Endothelial cell of umbilical vein (primary cell): Measurements from ENCODE around the gene CCDC107. TPM values are rescaled to one million over a fixed set of nuclear protein-coding genes. Genes with fewer than 3 reads are reported as not detected.

Experiments used
- BruUV-seq: library from RNA; stranded (reverse); fragments of 400-500 nt; replicated peaks from 2 replicates; lab custom pipeline; 2021; lab: Mats Ljungman, UMichigan
- CTCF ChIA-PET: fragments of 300-600, 350-600 bp; sonication (Branson Sonifier 250); formaldehyde crosslinking; loops from one replicate; lab custom pipeline; 2021; ENCODE audit warnings: antibody characterized with exemption, inconsistent platforms; lab: Charles Lee
- POLR2A ChIA-PET: fragments of 300-600, 350-600 bp; sonication (Branson Sonifier 250); formaldehyde crosslinking; loops from one replicate; lab custom pipeline; 2021; ENCODE audit warnings: antibody characterized with exemption, inconsistent platforms; lab: Charles Lee
- DNase-seq: peaks from one replicate; pipeline ENCODE4 v3.0.0-alpha.2; 2011; ENCODE audit warnings: low read depth, low spot score
- FAIRE-seq: peaks from 2 replicates; lab custom pipeline; 2011; peaks lifted over from hg19 to GRCh38; lab: Jason Lieb, UNC
- H2AFZ ChIP-seq: 2 replicates; pipeline ENCODE4 v1.6.0; 2012; ENCODE audit warnings: low read depth, low read length, control low read depth, inconsistent platforms
- H3K27ac ChIP-seq: 2 replicates; pipeline ENCODE4 v1.5.1; 2011; ENCODE audit warnings: low read depth, mild to moderate bottlenecking, control low read depth, low read length, moderate library complexity; ENCODE audit not compliant: insufficient read depth
- H3K27me3 ChIP-seq, 2 experiments: 2 replicates each; pipeline versions ENCODE4 v1.6.0 to v1.6.1; 2011; ENCODE audit warnings: low read length in 2 of 2, mixed read lengths in 1 of 2; ENCODE audit not compliant: control insufficient read depth in 2 of 2, insufficient read depth in 2 of 2
- H3K36me3 ChIP-seq, 2 experiments: 2 replicates in 1 of 2; 3 replicates in 1 of 2; pipeline ENCODE4 v1.5.1; 2011; ENCODE audit warnings: low read length in 2 of 2, mild to moderate bottlenecking in 1 of 2, moderate library complexity in 1 of 2; ENCODE audit not compliant: control insufficient read depth in 2 of 2, insufficient read depth in 2 of 2; ENCODE audit errors: extremely low read depth in 1 of 2
- H3K4me1 ChIP-seq: 3 replicates; pipeline ENCODE4 v1.5.1; 2011; ENCODE audit warnings: mild to moderate bottlenecking, low read length; ENCODE audit not compliant: control insufficient read depth, insufficient read depth; ENCODE audit errors: extremely low read depth
- H3K4me2 ChIP-seq: 2 replicates; pipeline ENCODE4 v1.6.1; 2011; ENCODE audit warnings: low read length, control low read depth, mixed read lengths; ENCODE audit not compliant: insufficient read depth
- H3K4me3 ChIP-seq, 3 experiments: fragments of 200-600 bp in 1 of 3; sonication (generic), shearing (Covaris generic) in 1 of 3; replicated peaks in 1 of 3; 2 replicates each; pipeline ENCODE4 v1.5.1; 2011 to 2016; ENCODE audit warnings: control low read depth in 3 of 3, low read length in 3 of 3, mild to moderate bottlenecking in 2 of 3, inconsistent platforms in 1 of 3, low read depth in 1 of 3, moderate library complexity in 1 of 3; ENCODE audit not compliant: insufficient read depth in 1 of 3
- H3K79me2 ChIP-seq: 2 replicates; pipeline ENCODE4 v1.6.0; 2012; ENCODE audit warnings: low read length, inconsistent platforms; ENCODE audit not compliant: control insufficient read depth, insufficient read depth
- H3K9ac ChIP-seq: replicated peaks from 2 replicates; pipeline ENCODE3; 2011; ENCODE audit warnings: low read length, control low read depth; ENCODE audit not compliant: insufficient read depth; ENCODE audit errors: extremely low read depth
- H3K9me1 ChIP-seq: replicated peaks from 3 replicates; pipeline ENCODE4 v1.6.0; 2011; ENCODE audit warnings: mild to moderate bottlenecking, low read length; ENCODE audit not compliant: control insufficient read depth, insufficient read depth; ENCODE audit errors: extremely low read depth
- H3K9me3 ChIP-seq: replicated peaks from 2 replicates; pipeline ENCODE4 v1.5.1; 2012; ENCODE audit warnings: low read length, inconsistent platforms; ENCODE audit not compliant: control insufficient read depth, insufficient read depth
- H4K20me1 ChIP-seq: replicated peaks from 2 replicates; pipeline ENCODE3; 2011; ENCODE audit warnings: mild to moderate bottlenecking, low read length; ENCODE audit not compliant: control insufficient read depth, insufficient read depth; ENCODE audit errors: extremely low read depth
- EZH2 ChIP-seq: IDR thresholded peaks from 2 replicates; pipeline ENCODE4 v1.6.1; 2012; ENCODE audit warnings: borderline replicate concordance, low read depth, mild to moderate bottlenecking, moderate library complexity, low read length, inconsistent platforms; ENCODE audit not compliant: severe bottlenecking
- FOS ChIP-seq: IDR thresholded peaks from 2 replicates; pipeline ENCODE4 v1.6.1; 2011; ENCODE audit warnings: mild to moderate bottlenecking, low read length, moderate library complexity, borderline replicate concordance; ENCODE audit not compliant: insufficient read depth
- GATA2 ChIP-seq: IDR thresholded peaks from 2 replicates; pipeline ENCODE4 v1.7.0; 2011; ENCODE audit warnings: low read depth, mild to moderate bottlenecking, moderate library complexity, mixed read lengths, low read length; ENCODE audit not compliant: insufficient read length, insufficient read depth
- JUN ChIP-seq: IDR thresholded peaks from 2 replicates; pipeline ENCODE4 v1.6.1; 2011; ENCODE audit warnings: borderline replicate concordance, low read depth; ENCODE audit not compliant: insufficient read length, insufficient read depth
- MYC ChIP-seq: IDR thresholded peaks from one replicate; pipeline ENCODE4 v1.6.1; 2011; ENCODE audit warnings: mild to moderate bottlenecking, low read depth, low read length
- POLR2A ChIP-seq: IDR thresholded peaks from 2 replicates; pipeline ENCODE4 v1.6.1; 2012; ENCODE audit warnings: low read depth, mild to moderate bottlenecking, control low read depth, low read length
- POLR2AphosphoS5 ChIP-seq: IDR thresholded peaks from 2 replicates; pipeline ENCODE4 v1.6.1; 2012; ENCODE audit warnings: low read depth, mild to moderate bottlenecking, control low read depth, low read length, moderate library complexity; ENCODE audit not compliant: insufficient read depth
- dilution Hi-C: fragments of 300-500 bp; cut with MboI; formaldehyde crosslinking; loops from one replicate; pipeline ENCODE4 v1.15.0; 2019; ENCODE audit warnings: low sequenced_read_pairs; ENCODE audit not compliant: extremely low pct_ligation_motif_present
- intact Hi-C: fragments of 100-400 bp; cut with micrococcal nuclease; formaldehyde crosslinking; loops from one replicate; pipeline ENCODE4 v1.10.0; 2022
- polyA plus RNA-seq, 4 experiments: library from polyadenylated mRNA; depleted of rRNA in 3 of 4; stranded (reverse) in 3 of 4; unstranded in 1 of 4; fragments of >200 nt; gene quantifications; 2 replicates each; pipeline versions ENCODE4 v1.2.1 to v1.2.3, GENCODE V29; 2011 to 2012; ENCODE audit warnings: missing spikeins in 1 of 4
- total RNA-seq: library from RNA; stranded (reverse); gene quantifications from 2 replicates; pipeline ENCODE4 v1.2.3, GENCODE V29; 2021
- TF ChIP-seq, protein P1 (sequence below): IDR thresholded peaks from 2 replicates; pipeline ENCODE4 v1.6.1; 2011; ENCODE audit not compliant: insufficient read depth, insufficient read length

CCDC107 gene
- total and polyA plus RNA-seq, 2 donors (not counting 3 experiments of a cell fraction or from before 2014, with no cell fraction given): 13.2 to 16.0 TPM

DNA sequence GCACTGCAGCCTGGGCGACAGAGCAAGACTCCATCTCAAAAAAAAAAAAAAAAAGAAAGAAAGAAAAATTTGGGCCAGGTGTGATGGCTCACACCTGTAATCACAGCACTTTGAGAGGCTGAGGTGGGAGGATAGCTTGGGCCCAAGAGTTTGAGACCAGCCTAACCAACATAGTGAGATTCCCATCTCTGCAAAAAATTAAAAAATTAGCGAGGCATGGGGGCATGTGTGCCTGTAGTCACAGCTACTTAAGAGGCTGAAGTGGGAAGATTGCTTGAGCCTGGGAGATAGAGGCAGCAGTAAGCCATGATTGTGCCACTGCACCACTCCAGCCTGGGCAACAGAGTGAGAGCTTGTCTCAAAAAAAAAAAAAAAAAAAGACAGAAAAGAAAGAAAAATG, 4.5 kb upstream of the CCDC107 start:
- Histone ChIP-seq H3K9me1 (no peaks in the 10 kb centered on the region), H3K27me3 (peaks cover 0 to 2% of the 10 kb centered on the region in 2 experiments), H3K9me3 (no peaks in the 10 kb centered on the region), H3K36me3 (no peaks in the 10 kb centered on the region), H3K4me3 (no peak overlapping the region), H3K4me1 (no peaks in the 10 kb centered on the region), H3K79me2 (no peaks in the 10 kb centered on the region), H2AFZ (no peak overlapping the region), H3K27ac (no peak overlapping the region), H4K20me1 (no peaks in the 10 kb centered on the region), H3K9ac (no peak overlapping the region), H3K4me2 (no peak overlapping the region)
- ChIA-PET POLR2A (no interaction called here), CTCF (interaction anchor here (1.5 kb wide), 1 partner anchor 43 kb away, joined by 3 read pairs; no protein-coding TSS in a partner anchor)
- FAIRE-seq (no peak), DNase-seq (no peak)
- TF ChIP-seq JUN (no peak), POLR2AphosphoS5 (no peak), GATA2 (no peak), FOS (no peak), MYC (no peak), EZH2 (no peak)
- TF ChIP-seq, protein P1, sequence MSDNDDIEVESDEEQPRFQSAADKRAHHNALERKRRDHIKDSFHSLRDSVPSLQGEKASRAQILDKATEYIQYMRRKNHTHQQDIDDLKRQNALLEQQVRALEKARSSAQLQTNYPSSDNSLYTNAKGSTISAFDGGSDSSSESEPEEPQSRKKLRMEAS: no peak
- dilution Hi-C loops (no loop called here), intact Hi-C loops (no loop called here)
- BruUV-seq: no TSS peak

DNA sequence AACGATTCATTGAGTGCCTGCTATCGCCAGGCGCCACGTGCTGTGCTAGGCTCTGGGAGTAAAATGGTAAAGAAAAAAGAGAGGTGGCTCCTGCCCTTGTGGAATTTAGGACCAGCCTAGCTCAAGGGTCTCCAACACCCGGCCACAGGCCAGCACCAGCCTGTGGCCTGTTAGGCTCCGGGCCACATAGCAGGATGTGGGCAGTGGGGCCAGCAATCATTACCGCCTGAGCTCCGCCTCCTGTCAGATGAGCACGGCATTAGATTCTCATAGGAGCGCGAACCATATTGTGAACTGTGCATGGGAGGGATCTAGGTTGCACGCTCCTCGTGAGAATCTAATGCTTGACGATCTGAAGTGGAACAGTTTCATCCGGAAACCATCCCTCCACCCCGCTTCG, 1.7 kb upstream of the CCDC107 start:
- Histone ChIP-seq H3K9me3 (no peaks in the 10 kb centered on the region), H2AFZ (no peak overlapping the region), H3K27me3 (no peaks in the 10 kb centered on the region), H3K4me2 (no peak overlapping the region), H3K9me1 (no peaks in the 10 kb centered on the region), H3K36me3 (peaks cover 0 to 8% of the 10 kb centered on the region in 2 experiments), H4K20me1 (no peaks in the 10 kb centered on the region), H3K4me1 (peaks cover 9% of the 10 kb centered on the region), H3K4me3 (no peak overlapping the region), H3K27ac (no peak overlapping the region), H3K79me2 (peaks cover 4% of the 10 kb centered on the region), H3K9ac (no peak overlapping the region)
- no TSS peak for BruUV-seq
- intact Hi-C loops: loop anchor here (5.0 kb wide), 2 partner anchors 164 to 251 kb away; partner anchors contain the start of genes HRCT1, RUSC2 and SPAAR
- FAIRE-seq (no peak), DNase-seq (no peak)
- TF ChIP-seq GATA2 (no peak), POLR2A (no peak)
- ChIA-PET CTCF (interaction anchor here (1.2 to 10.0 kb wide), 4 partner anchors 10 to 45 kb away, joined by 3 to 227 read pairs (median 16); partner anchors contain the start of gene TPM2), POLR2A (no interaction called here)
- dilution Hi-C loops: no loop called here
